HEK293T (cell line): ENCODE results near the gene TP63.
A peak's percentile ranks its signal among the peaks of the same experiment; 100 is the strongest.

Source experiments
- CTCF ChIA-PET: fragments of 350-600 bp; formaldehyde crosslinking; extraction: SDS; loops from one replicate; lab custom pipeline; 2021; ENCODE audit warnings: antibody characterized with exemption, inconsistent platforms; lab: Yijun Ruan, JAX
- POLR2A ChIA-PET: fragments of 350-600 bp; formaldehyde crosslinking; extraction: SDS; loops from one replicate; lab custom pipeline; 2020; ENCODE audit warnings: antibody characterized with exemption, inconsistent platforms; lab: Yijun Ruan, JAX
- DNase-seq: peaks from one replicate; pipeline ENCODE4 v3.0.0; 2012; ENCODE audit warnings: mixed read lengths; ENCODE audit errors: extremely low spot score
- ARNT ChIP-seq: fragments of 450-650 bp; IDR thresholded peaks from 2 replicates; pipeline ENCODE4 v1.6.1; 2017; ENCODE audit warnings: mild to moderate bottlenecking
- BHLHE40 ChIP-seq: fragments of 450-650 bp; IDR thresholded peaks from 2 replicates; pipeline ENCODE4 v1.6.1; 2016; ENCODE audit warnings: mild to moderate bottlenecking, moderate library complexity, borderline replicate concordance
- CTBP1 ChIP-seq: fragments of 450-650 bp; IDR thresholded peaks from 2 replicates; pipeline ENCODE4 v1.6.1; 2016; ENCODE audit warnings: borderline replicate concordance
- ELF4 ChIP-seq: fragments of 450-650 bp; IDR thresholded peaks from 2 replicates; pipeline ENCODE4 v1.6.1; 2017; ENCODE audit warnings: antibody characterized with exemption
- FOXA1 ChIP-seq: fragments of 450-650 bp; IDR thresholded peaks from 2 replicates; pipeline ENCODE4 v1.6.1; 2016; ENCODE audit warnings: mild to moderate bottlenecking
- FOXK2 ChIP-seq: fragments of 450-650 bp; IDR thresholded peaks from 2 replicates; pipeline ENCODE4 v1.6.1; 2016; ENCODE audit warnings: mild to moderate bottlenecking
- FOXM1 ChIP-seq: fragments of 450-650 bp; IDR thresholded peaks from 2 replicates; pipeline ENCODE4 v1.6.1; 2017; ENCODE audit warnings: mild to moderate bottlenecking, borderline replicate concordance
- HDGF ChIP-seq: fragments of 450-650 bp; IDR thresholded peaks from 2 replicates; pipeline ENCODE4 v1.6.1; 2017; ENCODE audit warnings: antibody characterized with exemption, borderline replicate concordance
- L3MBTL2 ChIP-seq: fragments of 450-650 bp; conservative IDR thresholded peaks from 2 replicates; pipeline ENCODE4 v1.6.1; 2016; ENCODE audit warnings: mild to moderate bottlenecking
- LEF1 ChIP-seq: fragments of 450-650 bp; IDR thresholded peaks from 2 replicates; pipeline ENCODE4 v1.6.1; 2017; ENCODE audit warnings: mild to moderate bottlenecking, borderline replicate concordance
- NFRKB ChIP-seq: fragments of 450-650 bp; IDR thresholded peaks from 2 replicates; pipeline ENCODE4 v1.6.1; 2016; ENCODE audit warnings: mild to moderate bottlenecking, moderate library complexity
- SP1 ChIP-seq: fragments of 450-650 bp; IDR thresholded peaks from 2 replicates; pipeline ENCODE4 v1.6.1; 2017
- SUZ12 ChIP-seq: fragments of 450-650 bp; IDR thresholded peaks from 2 replicates; pipeline ENCODE4 v1.6.1; 2016; ENCODE audit warnings: mild to moderate bottlenecking
- TARDBP ChIP-seq: fragments of 450-650 bp; IDR thresholded peaks from 2 replicates; pipeline ENCODE4 v1.6.1; 2016
- ZNF384 ChIP-seq: fragments of 450-650 bp; IDR thresholded peaks from 2 replicates; pipeline ENCODE4 v1.6.1; 2016
- TF ChIP-seq, protein P1 (sequence below): fragments of 450-650 bp; IDR thresholded peaks from 2 replicates; pipeline ENCODE4 v1.6.1; 2016

Gene TP63

DNA sequence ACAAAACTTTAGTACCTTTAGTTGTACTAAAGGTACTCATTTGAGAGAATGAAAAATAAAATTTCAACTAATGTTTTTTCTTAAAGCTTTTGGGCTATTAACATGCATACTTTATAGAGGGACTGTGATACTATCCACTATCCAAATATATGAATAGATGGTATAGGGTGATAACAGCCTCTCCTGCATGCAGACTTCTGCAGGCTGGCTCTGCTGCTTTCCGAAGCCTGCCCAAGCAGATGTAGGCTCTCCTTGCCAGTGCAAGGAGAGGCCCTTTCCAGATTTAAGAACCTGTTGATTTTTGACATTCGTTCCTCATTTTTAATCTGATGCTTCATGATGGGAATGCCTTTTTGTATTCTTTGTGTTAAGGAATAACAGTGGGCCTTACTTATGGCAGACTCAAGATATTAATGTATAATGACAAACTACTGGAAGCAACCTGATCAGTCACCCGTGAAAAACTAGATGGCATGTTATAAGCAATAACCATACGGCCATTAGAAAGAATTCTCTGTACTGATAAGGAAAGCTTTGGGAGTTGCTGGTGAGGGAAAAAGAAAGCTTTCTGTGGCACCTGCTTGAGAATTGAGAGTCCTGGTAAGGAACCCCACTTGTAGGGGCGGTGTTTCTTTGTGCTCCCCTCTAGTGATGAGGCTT, 181.7 kb downstream of the TP63 start:
- TF ChIP-seq ZNF384 = no peak
- TF ChIP-seq LEF1 = no peak
- TF ChIP-seq CTBP1 = no peak
- no peak for TF ChIP-seq NFRKB
- no peak for TF ChIP-seq BHLHE40
- TF ChIP-seq HDGF = no peak
- no peak for TF ChIP-seq SUZ12
- no peak for TF ChIP-seq FOXA1
- no peak for TF ChIP-seq FOXM1
- TF ChIP-seq SP1 = no peak
- no peak for TF ChIP-seq FOXK2
- no peak for TF ChIP-seq TARDBP
- TF ChIP-seq ELF4 = no peak
- TF ChIP-seq L3MBTL2 = no peak
- TF ChIP-seq ARNT = no peak
- TF ChIP-seq, protein P1, sequence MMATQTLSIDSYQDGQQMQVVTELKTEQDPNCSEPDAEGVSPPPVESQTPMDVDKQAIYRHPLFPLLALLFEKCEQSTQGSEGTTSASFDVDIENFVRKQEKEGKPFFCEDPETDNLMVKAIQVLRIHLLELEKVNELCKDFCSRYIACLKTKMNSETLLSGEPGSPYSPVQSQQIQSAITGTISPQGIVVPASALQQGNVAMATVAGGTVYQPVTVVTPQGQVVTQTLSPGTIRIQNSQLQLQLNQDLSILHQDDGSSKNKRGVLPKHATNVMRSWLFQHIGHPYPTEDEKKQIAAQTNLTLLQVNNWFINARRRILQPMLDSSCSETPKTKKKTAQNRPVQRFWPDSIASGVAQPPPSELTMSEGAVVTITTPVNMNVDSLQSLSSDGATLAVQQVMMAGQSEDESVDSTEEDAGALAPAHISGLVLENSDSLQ = no peak
- CTCF ChIA-PET = no interaction called here
- POLR2A ChIA-PET = no interaction called here
- DNase-seq = no peak

DNA sequence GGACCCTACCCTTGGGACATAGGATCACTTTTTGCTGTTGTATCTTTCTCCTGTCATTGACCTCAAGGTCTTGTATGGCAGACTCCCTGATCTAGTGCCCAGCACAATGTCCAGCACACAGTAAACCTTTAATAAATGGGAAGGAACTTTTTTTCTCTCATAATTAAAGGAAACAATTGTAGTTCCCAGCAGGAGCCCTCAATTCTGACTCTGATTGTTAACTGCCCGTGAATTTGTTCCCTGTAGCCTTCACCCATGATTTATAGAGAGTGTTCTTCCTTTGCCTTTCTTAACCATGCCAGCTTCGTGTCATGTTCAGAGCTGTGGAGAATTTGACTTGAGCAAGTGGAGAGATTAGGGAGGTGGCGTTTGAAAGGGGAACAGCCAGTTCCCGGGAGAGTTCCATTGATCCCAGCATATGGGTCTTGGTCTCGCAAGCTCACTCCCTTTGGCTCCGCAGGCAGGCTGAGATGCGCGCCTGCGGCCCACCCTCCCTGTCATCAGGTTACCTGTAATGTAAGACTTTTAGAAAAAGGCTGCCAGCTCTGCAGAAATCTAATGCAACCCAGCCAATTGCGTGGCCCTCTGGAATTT, 182.6 kb downstream of the TP63 start:
- CTCF ChIA-PET = no interaction called here
- DNase-seq = no peak
- TF ChIP-seq TARDBP (no peak), NFRKB (no peak), FOXK2 (no peak), FOXM1 (no peak), ELF4 (no peak), SP1 (no peak), HDGF (no peak), L3MBTL2 (no peak), LEF1 (no peak), FOXA1 (no peak), ARNT (no peak), CTBP1 (no peak)
- TF ChIP-seq, protein P1 = no peak
- POLR2A ChIA-PET = no interaction called here

DNA sequence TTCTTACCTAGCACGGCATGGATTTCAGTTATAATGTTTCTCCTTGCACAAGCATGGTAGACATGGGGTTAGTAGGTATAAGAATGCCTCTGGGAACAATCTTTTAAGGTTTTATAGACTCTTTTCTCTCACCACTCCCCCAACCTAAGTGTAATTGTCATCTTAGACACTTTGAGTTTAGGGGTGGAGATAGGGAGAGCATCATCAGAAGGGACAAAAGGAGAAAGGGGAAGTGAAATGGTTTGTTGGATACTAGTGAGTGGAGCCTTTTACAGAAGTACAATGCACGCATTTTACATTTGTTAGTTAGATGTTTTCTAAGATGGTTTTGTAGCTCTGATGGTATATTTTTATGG, 189.2 kb downstream of the TP63 start:
- TF ChIP-seq ZNF384 (no peak), CTBP1 (no peak), FOXM1 (no peak), SUZ12 (no peak), LEF1 (no peak), TARDBP (no peak), BHLHE40 (no peak), SP1 (no peak), HDGF (no peak), FOXK2 (no peak)
- TF ChIP-seq, protein P1 = no peak
- no peak for DNase-seq
- POLR2A ChIA-PET = no interaction called here
- CTCF ChIA-PET = no interaction called here

DNA sequence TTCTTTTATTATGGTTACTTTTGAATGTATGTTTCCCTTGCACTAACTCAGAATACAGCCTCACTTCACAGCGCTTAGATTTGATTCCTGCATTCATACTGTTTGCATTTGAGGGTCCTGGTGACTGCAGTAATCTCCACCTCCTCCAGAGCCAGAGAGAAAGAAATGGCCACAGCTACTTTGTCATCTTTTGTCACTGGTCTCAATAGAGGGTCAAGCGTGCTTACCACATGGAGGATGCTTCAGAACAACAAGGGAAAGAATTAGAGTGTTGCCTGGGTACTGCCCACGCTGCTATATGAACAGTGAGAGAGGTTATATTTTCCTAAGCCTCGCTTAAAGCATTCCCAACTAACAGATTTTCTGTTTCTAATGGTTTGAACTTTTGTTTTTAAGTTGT, 190.1 kb downstream of the TP63 start:
- ChIA-PET POLR2A (no interaction called here), CTCF (no interaction called here)
- DNase-seq = no peak
- TF ChIP-seq HDGF (no peak), L3MBTL2 (no peak), SUZ12 (no peak), FOXK2 (no peak), FOXA1 (no peak), TARDBP (no peak), CTBP1 (no peak), NFRKB (no peak), LEF1 (no peak), BHLHE40 (no peak), ARNT (no peak), FOXM1 (no peak), ZNF384 (no peak)
- TF ChIP-seq, protein P1 = no peak

DNA sequence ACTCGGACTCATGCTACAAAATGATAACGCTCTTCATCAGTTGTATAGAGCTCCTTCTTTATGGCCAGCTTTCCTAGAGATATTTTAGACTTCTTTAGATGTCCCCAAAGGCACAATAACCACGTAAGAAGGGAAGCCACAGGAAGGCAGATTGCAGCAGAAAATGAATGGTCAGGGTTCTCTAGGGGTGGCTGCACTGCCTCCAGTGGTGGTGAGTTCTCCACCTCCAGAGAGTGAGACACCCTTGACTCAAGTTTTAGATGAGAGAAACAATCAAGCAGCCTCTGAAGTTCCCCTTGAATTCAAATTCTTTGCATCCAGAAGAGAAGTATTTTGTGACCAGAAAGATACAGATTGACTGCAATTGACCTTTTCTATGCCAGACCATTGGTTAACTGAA, 191.5 kb downstream of the TP63 start:
- POLR2A ChIA-PET = no interaction called here
- no peak for TF ChIP-seq HDGF
- TF ChIP-seq, protein P1 = no peak
- no peak for TF ChIP-seq FOXA1
- TF ChIP-seq SUZ12 = no peak
- TF ChIP-seq TARDBP = no peak
- TF ChIP-seq LEF1 = no peak
- TF ChIP-seq FOXK2 = no peak
- TF ChIP-seq BHLHE40 = no peak
- TF ChIP-seq ARNT = no peak
- TF ChIP-seq L3MBTL2 = no peak
- TF ChIP-seq ZNF384 = no peak
- no peak for TF ChIP-seq CTBP1
- TF ChIP-seq ELF4 = no peak
- TF ChIP-seq SP1 = no peak
- TF ChIP-seq NFRKB = no peak
- TF ChIP-seq FOXM1 = no peak
- CTCF ChIA-PET = no interaction called here
- DNase-seq = peak; percentile 24
